Kidney epithelial cell (primary cell): ENCODE measurements around the gene C15orf39. TPM values are rescaled to one million over a fixed set of nuclear protein-coding genes. Genes with fewer than 3 reads are reported as not detected.

Experiments
- DNase-seq: peaks from one replicate; pipeline ENCODE4 v3.0.0-alpha.2; 2010; ENCODE audit warnings: low read depth
- H3K27me3 ChIP-seq: 2 replicates; pipeline ENCODE4 v1.6.0; 2011; ENCODE audit warnings: low read length; ENCODE audit not compliant: control insufficient read depth, insufficient read depth
- H3K36me3 ChIP-seq: 2 replicates; pipeline ENCODE4 v1.5.1; 2011; ENCODE audit warnings: low read length; ENCODE audit not compliant: control insufficient read depth, insufficient read depth
- H3K4me3 ChIP-seq: 2 replicates; pipeline ENCODE4 v1.5.1; 2011; ENCODE audit warnings: low read depth, mild to moderate bottlenecking, control low read depth, low read length
- CTCF ChIP-seq: IDR thresholded peaks from 2 replicates; pipeline ENCODE4 v1.5.1; 2011; ENCODE audit warnings: mild to moderate bottlenecking, moderate library complexity, low read length, control low read depth, inconsistent platforms; ENCODE audit not compliant: insufficient read depth, poor library complexity, severe bottlenecking
- total RNA-seq: library from RNA; depleted of rRNA; stranded (reverse); fragments of >200 nt; gene quantifications from 2 replicates; pipeline ENCODE4 v1.2.3, GENCODE V29; 2015

The C15orf39 gene
- total RNA-seq, 1 donor from 2014 or later: 26.8 TPM

- no peak overlapping the region for H3K4me3 ChIP-seq
- no peak for DNase-seq
- H3K27me3 ChIP-seq: no peaks in the 10 kb centered on the region
- no peaks in the 10 kb centered on the region for H3K36me3 ChIP-seq
- TF ChIP-seq CTCF: no peak
These were observed 9.4 kb upstream of the C15orf39 start for GRCh38 chr15:75192307-75192706.

- Histone ChIP-seq H3K36me3 (no peaks in the 10 kb centered on the region), H3K4me3 (no peak overlapping the region), H3K27me3 (no peaks in the 10 kb centered on the region)
- TF ChIP-seq CTCF: no peak
- DNase-seq: no peak
These were observed 8.4 kb upstream of the C15orf39 start for GRCh38 chr15:75193272-75193671.

GRCh38 chr15:75193976-75194375 is 7.7 kb upstream of the C15orf39 start:
- TF ChIP-seq CTCF: no peak
- Histone ChIP-seq H3K4me3 (no peak overlapping the region), H3K36me3 (no peaks in the 10 kb centered on the region), H3K27me3 (no peaks in the 10 kb centered on the region)
- no peak for DNase-seq

- DNase-seq: no peak
- no peak overlapping the region for H3K4me3 ChIP-seq
- no peaks in the 10 kb centered on the region for H3K36me3 ChIP-seq
- no peak for TF ChIP-seq CTCF
- no peaks in the 10 kb centered on the region for H3K27me3 ChIP-seq
These were observed 7.3 kb upstream of the C15orf39 start for GRCh38 chr15:75194397-75194796.

GRCh38 chr15:75195122-75195765 is 6.4 kb upstream of the C15orf39 start:
- DNase-seq: no peak
- Histone ChIP-seq H3K27me3 (no peaks in the 10 kb centered on the region), H3K36me3 (no peaks in the 10 kb centered on the region), H3K4me3 (no peak overlapping the region)
- TF ChIP-seq CTCF: no peak

- Histone ChIP-seq H3K36me3 (no peaks in the 10 kb centered on the region), H3K4me3 (no peak overlapping the region), H3K27me3 (no peaks in the 10 kb centered on the region)
- DNase-seq: no peak
- no peak for TF ChIP-seq CTCF
These were observed 5.9 kb upstream of the C15orf39 start for GRCh38 chr15:75195766-75196241.
